WTC11 (cell line): ENCODE results near the gene CAPN15.

ENCODE experiments used
- CREM ChIP-seq: sonication (generic); formaldehyde crosslinking; IDR thresholded peaks from 2 replicates; pipeline ENCODE4 v1.8.1; 2022; ENCODE audit warnings: mild to moderate bottlenecking, missing genetic modification reagents, moderate library complexity
- GABPB1 ChIP-seq: sonication (generic); formaldehyde crosslinking; IDR thresholded peaks from 2 replicates; pipeline ENCODE4 v1.8.1; 2023; ENCODE audit warnings: mild to moderate bottlenecking, missing genetic modification reagents
- SMAD3 ChIP-seq: sonication (generic); formaldehyde crosslinking; IDR thresholded peaks from 2 replicates; pipeline ENCODE4 v1.8.0; 2022; ENCODE audit warnings: missing genetic modification reagents, mild to moderate bottlenecking, borderline replicate concordance
- SOX15 ChIP-seq: fragments of 250-450 bp; sonication (Bioruptor Pico); IDR thresholded peaks from 2 replicates; pipeline ENCODE4 v1.9.0; 2021; ENCODE audit warnings: mild to moderate bottlenecking
- ZNF416 ChIP-seq: fragments of 250-450 bp; sonication (Bioruptor Pico); IDR thresholded peaks from 2 replicates; pipeline ENCODE4 v1.9.0; 2021; ENCODE audit warnings: mild to moderate bottlenecking, inconsistent platforms
- TF ChIP-seq, protein P1 (sequence below): fragments of 200-600 bp; IDR thresholded peaks from 2 replicates; pipeline ENCODE4 v1.8.0; 2022; ENCODE audit warnings: antibody characterized with exemption
- TF ChIP-seq, protein P2 (sequence below): sonication (generic); formaldehyde crosslinking; IDR thresholded peaks from 2 replicates; pipeline ENCODE4 v1.8.1; 2023; ENCODE audit warnings: mild to moderate bottlenecking, moderate library complexity, missing genetic modification reagents
- TF ChIP-seq, protein P3 (sequence below): sonication (generic); formaldehyde crosslinking; IDR thresholded peaks from 2 replicates; pipeline ENCODE4 v1.8.0; 2022; ENCODE audit warnings: mild to moderate bottlenecking, missing genetic modification reagents
- TF ChIP-seq, protein P4 (sequence below): sonication (generic); formaldehyde crosslinking; IDR thresholded peaks from 2 replicates; pipeline ENCODE4 v1.8.0; 2022; ENCODE audit warnings: mild to moderate bottlenecking, missing genetic modification reagents

DNA sequence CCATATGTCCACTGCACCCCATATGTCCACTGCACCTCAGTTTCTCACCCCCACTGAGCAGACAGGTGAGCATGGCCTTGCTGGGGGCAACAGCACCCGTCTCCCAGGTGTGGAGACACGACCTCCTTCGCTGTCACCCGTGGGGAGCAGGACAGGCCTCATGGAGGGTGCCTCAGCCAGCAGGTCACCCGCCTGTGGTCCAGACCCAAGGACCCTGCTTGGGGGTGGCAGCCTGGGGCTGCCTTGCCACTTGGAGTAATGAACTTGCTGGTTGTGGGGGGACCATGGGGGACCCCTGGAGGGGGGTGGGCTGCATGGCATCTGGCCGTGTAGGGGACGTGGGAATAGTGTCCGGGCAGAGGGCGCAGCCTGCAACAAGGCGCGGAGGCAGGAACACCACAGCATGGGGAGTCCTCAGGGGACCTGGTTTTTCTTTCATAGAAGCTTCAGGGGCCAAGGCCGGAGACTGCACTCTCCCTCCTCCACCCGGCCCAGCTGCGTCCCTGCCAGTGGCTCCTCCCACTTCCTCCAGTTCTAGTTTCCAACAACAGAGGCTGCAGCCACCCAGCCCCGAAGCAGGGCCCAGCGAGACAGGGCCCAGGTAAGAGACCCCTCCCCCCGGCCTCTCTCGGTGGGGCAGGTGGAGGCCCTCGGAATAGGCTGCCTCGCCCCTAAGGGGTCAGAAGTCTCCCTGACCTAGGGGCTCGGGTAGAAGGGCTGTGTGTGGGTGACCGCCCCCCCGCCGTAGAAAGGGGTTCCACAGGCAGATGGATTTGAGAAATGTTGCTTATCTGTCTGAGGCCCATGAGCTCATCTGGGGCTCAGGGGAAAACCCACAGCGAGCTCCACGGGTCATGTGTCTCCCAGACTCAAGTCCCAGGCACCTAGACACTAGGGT lies 39.2 kb downstream of the CAPN15 start, which contains the start of gene NHLRC4:
- TF ChIP-seq, protein P1, sequence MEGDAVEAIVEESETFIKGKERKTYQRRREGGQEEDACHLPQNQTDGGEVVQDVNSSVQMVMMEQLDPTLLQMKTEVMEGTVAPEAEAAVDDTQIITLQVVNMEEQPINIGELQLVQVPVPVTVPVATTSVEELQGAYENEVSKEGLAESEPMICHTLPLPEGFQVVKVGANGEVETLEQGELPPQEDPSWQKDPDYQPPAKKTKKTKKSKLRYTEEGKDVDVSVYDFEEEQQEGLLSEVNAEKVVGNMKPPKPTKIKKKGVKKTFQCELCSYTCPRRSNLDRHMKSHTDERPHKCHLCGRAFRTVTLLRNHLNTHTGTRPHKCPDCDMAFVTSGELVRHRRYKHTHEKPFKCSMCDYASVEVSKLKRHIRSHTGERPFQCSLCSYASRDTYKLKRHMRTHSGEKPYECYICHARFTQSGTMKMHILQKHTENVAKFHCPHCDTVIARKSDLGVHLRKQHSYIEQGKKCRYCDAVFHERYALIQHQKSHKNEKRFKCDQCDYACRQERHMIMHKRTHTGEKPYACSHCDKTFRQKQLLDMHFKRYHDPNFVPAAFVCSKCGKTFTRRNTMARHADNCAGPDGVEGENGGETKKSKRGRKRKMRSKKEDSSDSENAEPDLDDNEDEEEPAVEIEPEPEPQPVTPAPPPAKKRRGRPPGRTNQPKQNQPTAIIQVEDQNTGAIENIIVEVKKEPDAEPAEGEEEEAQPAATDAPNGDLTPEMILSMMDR, result no peak
- TF ChIP-seq GABPB1 (CRISPR knock-in tag), result no peak
- TF ChIP-seq, protein P2, sequence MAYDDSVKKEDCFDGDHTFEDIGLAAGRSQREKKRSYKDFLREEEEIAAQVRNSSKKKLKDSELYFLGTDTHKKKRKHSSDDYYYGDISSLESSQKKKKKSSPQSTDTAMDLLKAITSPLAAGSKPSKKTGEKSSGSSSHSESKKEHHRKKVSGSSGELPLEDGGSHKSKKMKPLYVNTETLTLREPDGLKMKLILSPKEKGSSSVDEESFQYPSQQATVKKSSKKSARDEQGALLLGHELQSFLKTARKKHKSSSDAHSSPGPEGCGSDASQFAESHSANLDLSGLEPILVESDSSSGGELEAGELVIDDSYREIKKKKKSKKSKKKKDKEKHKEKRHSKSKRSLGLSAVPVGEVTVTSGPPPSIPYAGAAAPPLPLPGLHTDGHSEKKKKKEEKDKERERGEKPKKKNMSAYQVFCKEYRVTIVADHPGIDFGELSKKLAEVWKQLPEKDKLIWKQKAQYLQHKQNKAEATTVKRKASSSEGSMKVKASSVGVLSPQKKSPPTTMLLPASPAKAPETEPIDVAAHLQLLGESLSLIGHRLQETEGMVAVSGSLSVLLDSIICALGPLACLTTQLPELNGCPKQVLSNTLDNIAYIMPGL (CRISPR knock-in tag), result no peak
- TF ChIP-seq CREM (CRISPR knock-in tag), result no peak
- TF ChIP-seq, protein P3, sequence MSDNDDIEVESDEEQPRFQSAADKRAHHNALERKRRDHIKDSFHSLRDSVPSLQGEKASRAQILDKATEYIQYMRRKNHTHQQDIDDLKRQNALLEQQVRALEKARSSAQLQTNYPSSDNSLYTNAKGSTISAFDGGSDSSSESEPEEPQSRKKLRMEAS (CRISPR knock-in tag), result no peak
- TF ChIP-seq, protein P4, sequence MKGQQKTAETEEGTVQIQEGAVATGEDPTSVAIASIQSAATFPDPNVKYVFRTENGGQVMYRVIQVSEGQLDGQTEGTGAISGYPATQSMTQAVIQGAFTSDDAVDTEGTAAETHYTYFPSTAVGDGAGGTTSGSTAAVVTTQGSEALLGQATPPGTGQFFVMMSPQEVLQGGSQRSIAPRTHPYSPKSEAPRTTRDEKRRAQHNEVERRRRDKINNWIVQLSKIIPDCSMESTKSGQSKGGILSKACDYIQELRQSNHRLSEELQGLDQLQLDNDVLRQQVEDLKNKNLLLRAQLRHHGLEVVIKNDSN (CRISPR knock-in tag), result no peak
- TF ChIP-seq SMAD3 (CRISPR knock-in tag), result no peak
- TF ChIP-seq ZNF416 (CRISPR knock-in tag), result no peak
- no peak for TF ChIP-seq SOX15 (CRISPR knock-in tag)
